GM23338 (cell line): ENCODE data around the gene POC1B.

Experiments used
- CTCF ChIP-seq, 2 experiments: fragments of 200-600 bp in 1 of 2; sonication (generic) in 1 of 2; conservative IDR thresholded peaks; 2 replicates each; pipeline versions ENCODE4 v1.5.1 to v1.6.1; 2016 to 2017; ENCODE audit warnings: antibody characterized with exemption in 2 of 2, low read depth in 2 of 2, mild to moderate bottlenecking in 2 of 2, moderate library complexity in 1 of 2
- EZH2 ChIP-seq: fragments of 200-600 bp; sonication (generic); IDR thresholded peaks from one replicate; pipeline ENCODE4 v1.8.0; 2017; ENCODE audit warnings: antibody characterized with exemption, mild to moderate bottlenecking, low read depth; ENCODE audit not compliant: unreplicated experiment
- JUNB ChIP-seq: IDR thresholded peaks from one replicate; pipeline ENCODE4 v1.6.1; 2016; ENCODE audit warnings: antibody characterized with exemption; ENCODE audit not compliant: unreplicated experiment
- POLR2AphosphoS5 ChIP-seq: IDR thresholded peaks from 2 replicates; pipeline ENCODE4 v1.6.1; 2016; ENCODE audit warnings: antibody characterized with exemption, low read depth
- REST ChIP-seq: IDR thresholded peaks from one replicate; pipeline ENCODE4 v1.6.1; 2018; ENCODE audit warnings: antibody characterized with exemption; ENCODE audit not compliant: unreplicated experiment
- STAT1 ChIP-seq: IDR thresholded peaks from one replicate; pipeline ENCODE4 v1.6.1; 2016; ENCODE audit warnings: antibody characterized with exemption; ENCODE audit not compliant: unreplicated experiment
- ZNF462 ChIP-seq: fragments of 250-450 bp; sonication (Bioruptor Pico); IDR thresholded peaks from 2 replicates; pipeline ENCODE4 v1.5.0; 2020; ENCODE audit warnings: mild to moderate bottlenecking, moderate library complexity

GRCh38 chr12:89474615-89475014, 51.2 kb downstream of the POC1B start:
- no peak for TF ChIP-seq CTCF (conservative IDR thresholded peaks at IDR 0.05; ENCODE audit: low read depth in 2 of 2)
- TF ChIP-seq JUNB, result no peak
- TF ChIP-seq EZH2, result no peak
- no peak for TF ChIP-seq REST
- no peak for TF ChIP-seq POLR2AphosphoS5
- no peak for TF ChIP-seq ZNF462 (CRISPR knock-in tag)
- no peak for TF ChIP-seq STAT1
